SIG-M5 (cell line): Measurements from ENCODE around the gene KCTD7.
"Not testable (repeated sequence)": the region's sequence is repeated elsewhere in the genome, so short reads cannot be mapped to it uniquely, and the experiment has no call there.

Source experiments
- DNase-seq: peaks from one replicate; lab custom pipeline; 2025; lab: John Stamatoyannopoulos, UW

KCTD7 gene

GRCh38 chr7:66682350-66683093 is 53.8 kb downstream of the KCTD7 start:
- no peak for DNase-seq

GRCh38 chr7:66683094-66683769 is 54.6 kb downstream of the KCTD7 start:
- DNase-seq, result not testable (repeated sequence)

GRCh38 chr7:66683770-66684123 is 55.1 kb downstream of the KCTD7 start:
- no peak for DNase-seq

- not testable (repeated sequence) for DNase-seq
These were observed 57.0 kb downstream of the KCTD7 start for GRCh38 chr7:66685663-66686062.

- no peak for DNase-seq
These were observed 58.5 kb downstream of the KCTD7 start for GRCh38 chr7:66687186-66687585.

- not testable (repeated sequence) for DNase-seq
These were observed 59.0 kb downstream of the KCTD7 start for GRCh38 chr7:66687672-66688071.

- DNase-seq, result no peak
These were observed 60.4 kb downstream of the KCTD7 start for GRCh38 chr7:66689081-66689480.

GRCh38 chr7:66693331-66693730 is 64.7 kb downstream of the KCTD7 start:
- DNase-seq, result no peak
